HCT116 (cell line): ENCODE results near the gene SPDYE4. TPM values are rescaled to one million over a fixed set of nuclear protein-coding genes. Genes with fewer than 3 reads are reported as not detected.

Experiments used
- ATAC-seq: fragments of 200-7000 bp; cut with Tn5 transposase; 2 replicates; pipeline ENCODE4 v1.9.1; 2020; ENCODE audit warnings: mild to moderate bottlenecking, moderate library complexity
- BruUV-seq: library from RNA; stranded (reverse); fragments of 400-500 nt; replicated peaks from 2 replicates; lab custom pipeline; 2021; lab: Mats Ljungman, UMichigan
- CTCF ChIA-PET: fragments of 300-600 bp; sonication (Branson Sonifier 250); formaldehyde crosslinking; loops from one replicate; lab custom pipeline; 2021; ENCODE audit warnings: antibody characterized with exemption; lab: Charles Lee
- POLR2A ChIA-PET: fragments of 300-600, 350-600 bp; sonication (Branson Sonifier 250); formaldehyde crosslinking; loops from one replicate; lab custom pipeline; 2021; ENCODE audit warnings: antibody characterized with exemption; lab: Charles Lee
- RAD21 ChIA-PET, 2 experiments: fragments of 300-600 bp; sonication (Branson Sonifier 250); formaldehyde crosslinking; loops; one replicate each; lab custom pipeline; 2023; ENCODE audit warnings: low total read pairs in 2 of 2; ENCODE audit not compliant: uncharacterized antibody in 2 of 2, unreplicated experiment in 2 of 2, low non-redundant PET in 1 of 2; lab: Charles Lee
- DNase-seq: peaks from one replicate; pipeline ENCODE4 v3.0.0-alpha.2; 2010; ENCODE audit warnings: low read depth, low spot score
- H2AFZ ChIP-seq: fragments of 200-600 bp; shearing (Covaris generic), sonication (generic); 2 replicates; pipeline ENCODE4 v1.6.1; 2017; ENCODE audit warnings: low read depth, mixed run types, mixed read lengths, antibody characterized with exemption, low read length; ENCODE audit not compliant: poor library complexity, severe bottlenecking
- H3K27ac ChIP-seq: 2 replicates; pipeline ENCODE4 v1.5.1; 2012; ENCODE audit warnings: low read depth, low read length
- H3K27me3 ChIP-seq: fragments of 200-600 bp; sonication (generic); 2 replicates; pipeline ENCODE4 v1.6.1; 2016; ENCODE audit warnings: mixed run types, low read length, mixed read lengths; ENCODE audit not compliant: insufficient read depth
- H3K36me3 ChIP-seq, 2 experiments: fragments of 200-500 bp in 1 of 2; fragments of 200-600 bp in 1 of 2; sonication (Bioruptor generic) in 1 of 2; sonication (generic) in 1 of 2; 2 replicates each; pipeline versions ENCODE4 v1.5.1 to v1.6.1; 2014 to 2016; ENCODE audit warnings: low read length in 2 of 2, inconsistent platforms in 1 of 2, mixed read lengths in 1 of 2, mixed run types in 1 of 2; ENCODE audit not compliant: insufficient read depth in 2 of 2, control insufficient read depth in 1 of 2
- H3K4me1 ChIP-seq, 2 experiments: fragments of 200-600 bp in 1 of 2; sonication (generic) in 1 of 2; 2 replicates each; pipeline versions ENCODE4 v1.5.1 to v1.6.1; 2012 to 2017; ENCODE audit warnings: low read length in 2 of 2, inconsistent platforms in 1 of 2, mild to moderate bottlenecking in 1 of 2, mixed read lengths in 1 of 2, mixed run types in 1 of 2, moderate library complexity in 1 of 2; ENCODE audit not compliant: insufficient read depth in 2 of 2, control insufficient read depth in 1 of 2
- H3K4me2 ChIP-seq: fragments of 200-600 bp; sonication (generic); 2 replicates; pipeline ENCODE4 v1.6.1; 2017; ENCODE audit warnings: mixed run types, low read length, mixed read lengths
- H3K4me3 ChIP-seq, 2 experiments: fragments of 200-600 bp in 1 of 2; sonication (generic) in 1 of 2; replicated peaks in 1 of 2; 2 replicates each; pipeline ENCODE4 v1.5.1; 2011 to 2016; ENCODE audit warnings: low read length in 2 of 2, control low read depth in 1 of 2, low read depth in 1 of 2, mild to moderate bottlenecking in 1 of 2, mixed read lengths in 1 of 2, mixed run types in 1 of 2
- H3K79me2 ChIP-seq: fragments of 200-600 bp; sonication (generic); 2 replicates; pipeline ENCODE4 v1.6.1; 2017; ENCODE audit warnings: mild to moderate bottlenecking, mixed run types, low read length, moderate library complexity, mixed read lengths; ENCODE audit not compliant: insufficient read depth
- H3K9ac ChIP-seq: fragments of 200-600 bp; sonication (generic); 2 replicates; pipeline ENCODE4 v1.6.1; 2016; ENCODE audit warnings: low read length, mixed read lengths
- H3K9me2 ChIP-seq: fragments of 200-600 bp; sonication (generic), shearing (Covaris generic); 2 replicates; pipeline ENCODE4 v1.6.1; 2017; ENCODE audit warnings: mixed run types, mild to moderate bottlenecking, moderate library complexity; ENCODE audit not compliant: insufficient read depth
- H3K9me3 ChIP-seq, 2 experiments: fragments of 200-500 bp in 1 of 2; fragments of 200-600 bp in 1 of 2; sonication (Bioruptor generic) in 1 of 2; sonication (generic) in 1 of 2; 2 replicates each; pipeline ENCODE4 v1.6.1; 2014 to 2017; ENCODE audit warnings: low read length in 2 of 2, mixed read lengths in 2 of 2, inconsistent platforms in 1 of 2, low read depth in 1 of 2, mild to moderate bottlenecking in 1 of 2, mixed run types in 1 of 2, moderate library complexity in 1 of 2; ENCODE audit not compliant: control insufficient read depth in 1 of 2, insufficient read depth in 1 of 2
- H4K20me1 ChIP-seq: fragments of 200-600 bp; sonication (generic), shearing (Covaris generic); 2 replicates; pipeline ENCODE4 v1.6.1; 2017; ENCODE audit warnings: mixed run types, mild to moderate bottlenecking, moderate library complexity; ENCODE audit not compliant: insufficient read depth
- ATF3 ChIP-seq: IDR thresholded peaks from 2 replicates; pipeline ENCODE4 v1.6.1; 2012
- CBX3 ChIP-seq: IDR thresholded peaks from 2 replicates; pipeline ENCODE4 v1.6.1; 2012; ENCODE audit warnings: low read depth
- ELF1 ChIP-seq: IDR thresholded peaks from 2 replicates; pipeline ENCODE4 v1.6.1; 2012; ENCODE audit warnings: low read depth, borderline replicate concordance
- EZH2 ChIP-seq: fragments of 200-600 bp; sonication (generic); IDR thresholded peaks from 2 replicates; pipeline ENCODE4 v1.6.1; 2017; ENCODE audit warnings: antibody characterized with exemption, mixed run types
- FOSL1 ChIP-seq: IDR thresholded peaks from 2 replicates; pipeline ENCODE4 v1.6.1; 2012; ENCODE audit warnings: low read depth
- POLR2A ChIP-seq: IDR thresholded peaks from 2 replicates; pipeline ENCODE4 v1.7.0; 2011; ENCODE audit warnings: borderline replicate concordance; ENCODE audit not compliant: insufficient read depth, insufficient read length; ENCODE audit errors: extremely low read depth
- POLR2AphosphoS5 ChIP-seq: IDR thresholded peaks from 2 replicates; pipeline ENCODE4 v1.6.1; 2011; ENCODE audit warnings: mild to moderate bottlenecking, low read depth, low read length, moderate library complexity
- RAD21 ChIP-seq: IDR thresholded peaks from 2 replicates; pipeline ENCODE4 v1.6.1; 2012; ENCODE audit warnings: low read depth, mild to moderate bottlenecking
- REST ChIP-seq: IDR thresholded peaks from 2 replicates; pipeline ENCODE4 v1.6.1; 2012; ENCODE audit warnings: low read depth
- SP1 ChIP-seq: IDR thresholded peaks from 2 replicates; pipeline ENCODE4 v1.6.1; 2012; ENCODE audit warnings: low read depth
- TCF7L2 ChIP-seq: IDR thresholded peaks from 2 replicates; pipeline ENCODE4 v1.7.0; 2011; ENCODE audit warnings: borderline replicate concordance, inconsistent platforms; ENCODE audit not compliant: insufficient read depth, insufficient read length; ENCODE audit errors: extremely low read depth
- YY1 ChIP-seq: IDR thresholded peaks from 2 replicates; pipeline ENCODE4 v1.6.1; 2011; ENCODE audit warnings: low read length, low read depth, moderate library complexity, mild to moderate bottlenecking; ENCODE audit not compliant: insufficient replicate concordance; ENCODE audit errors: extremely low read depth
- ZFX ChIP-seq: fragments of 450-650 bp; IDR thresholded peaks from 2 replicates; pipeline ENCODE4 v1.6.1; 2017
- ZNF274 ChIP-seq: fragments of 200-500 bp; sonication (Bioruptor generic); IDR thresholded peaks from 2 replicates; pipeline ENCODE4 v1.6.1; 2014; ENCODE audit warnings: mild to moderate bottlenecking, low read depth, low read length, inconsistent platforms
- intact Hi-C: fragments of 100-400 bp; cut with micrococcal nuclease; formaldehyde crosslinking; loops from 2 replicates; pipeline ENCODE4 v1.10.0; 2022
- total RNA-seq: library from RNA; stranded (reverse); gene quantifications from one replicate; pipeline ENCODE4 v1.2.1, GENCODE V29; 2021; ENCODE audit not compliant: unreplicated experiment

The SPDYE4 gene
- total RNA-seq, 1 experiment from 2014 or later, result not detected

GRCh38 chr17:8797621-8798175 is 39.4 kb upstream of the SPDYE4 start:
- intact Hi-C loops, result no loop called here
- no peak for DNase-seq
- H4K20me1 ChIP-seq, result no peaks in the 10 kb centered on the region
- no peaks in the 10 kb centered on the region for H3K9me3 ChIP-seq
- no peaks in the 10 kb centered on the region for H3K4me1 ChIP-seq
- CTCF ChIA-PET, result interaction anchor here (0.8 kb wide), 1 partner anchor 12 kb away, joined by 4 read pairs; no protein-coding TSS in a partner anchor
- TF ChIP-seq YY1 (no peak), POLR2A (no peak), ZFX (no peak)
- TF ChIP-seq, all 23 proteins: peak for 0
- no TSS peak for BruUV-seq
- ChIA-PET POLR2A (no interaction called here), RAD21 (no interaction called here)
- Histone ChIP-seq H3K9ac (no peak overlapping the region), H3K79me2 (no peaks in the 10 kb centered on the region), H3K36me3 (no peaks in the 10 kb centered on the region), H3K27me3 (no peaks in the 10 kb centered on the region), H3K4me3 (no peak overlapping the region), H3K4me2 (no peak overlapping the region), H3K27ac (no peak overlapping the region), H3K9me2 (no peaks in the 10 kb centered on the region), H2AFZ (no peak overlapping the region)
- ATAC-seq, result no peak

- ChIA-PET CTCF (interaction anchor here (1.1 kb wide), 1 partner anchor 9 kb away, joined by 4 read pairs; no protein-coding TSS in a partner anchor), POLR2A (interaction anchor here (1.4 kb wide), 1 partner anchor 411 kb away, joined by 3 read pairs; no protein-coding TSS in a partner anchor), RAD21 (no interaction called here)
- no peak overlapping the region for H3K9ac ChIP-seq
- ATAC-seq (no peak), DNase-seq (no peak)
- no peaks in the 10 kb centered on the region for H3K36me3 ChIP-seq
- no TSS peak for BruUV-seq
- no peaks in the 10 kb centered on the region for H3K79me2 ChIP-seq
- peaks cover 6 to 9% of the 10 kb centered on the region in 2 experiments; a peak in 3 of 4 replicates for H3K9me3 ChIP-seq
- intact Hi-C loops, result no loop called here
- no peak overlapping the region for H3K4me2 ChIP-seq
- no peaks in the 10 kb centered on the region for H3K4me1 ChIP-seq
- H3K27ac ChIP-seq, result no peak overlapping the region
- H4K20me1 ChIP-seq, result no peaks in the 10 kb centered on the region
- no peaks in the 10 kb centered on the region for H3K27me3 ChIP-seq
- H2AFZ ChIP-seq, result no peak overlapping the region
- H3K9me2 ChIP-seq, result no peaks in the 10 kb centered on the region
- no peak overlapping the region for H3K4me3 ChIP-seq
- TF ChIP-seq FOSL1, result no peak
- TF ChIP-seq SP1, result no peak
- no peak for TF ChIP-seq REST
- TF ChIP-seq ATF3, result no peak
- TF ChIP-seq ELF1, result no peak
- TF ChIP-seq TCF7L2, result no peak
- TF ChIP-seq POLR2AphosphoS5, result no peak
- no peak for TF ChIP-seq EZH2
- no peak for TF ChIP-seq CBX3
- TF ChIP-seq ZNF274, result no peak
- TF ChIP-seq YY1, result no peak
- TF ChIP-seq POLR2A, result no peak
- no peak for TF ChIP-seq RAD21
These were observed 36.3 kb upstream of the SPDYE4 start for GRCh38 chr17:8794636-8795035.
